Measurements from ENCODE around the gene MORN4. TPM values are rescaled to one million over a fixed set of nuclear protein-coding genes. Genes with fewer than 3 reads are reported as not detected.

Gene MORN4
- polyA plus RNA-seq, 10 donors = 3.7 to 7.6 (median 5.1) TPM

GRCh38 chr10:97575127-97575668, 58.1 kb downstream of the MORN4 start:
- no peak for DNase-seq

GRCh38 chr10:97574374-97575126, 58.8 kb downstream of the MORN4 start:
- DNase-seq = peak in 2 of 3 donors; percentile 34 to 70

- DNase-seq = no peak
Observed at GRCh38 chr10:97573672-97574071, 59.6 kb downstream of the MORN4 start.

GRCh38 chr10:97573021-97573420, 60.3 kb downstream of the MORN4 start:
- no peak for DNase-seq

- peak in 2 of 3 donors; percentile 76 to 84 for DNase-seq
Observed at GRCh38 chr10:97572214-97572989, 60.9 kb downstream of the MORN4 start, which contains the start of gene ANKRD2. Gene ANKRD2, plus strand, starts transcription at chr10:97572779. Its CDS starts 10 bp downstream, at chr10:97572789.

- no peak for DNase-seq
Observed at GRCh38 chr10:97571622-97572021, 61.7 kb downstream of the MORN4 start.

- DNase-seq = peak in 2 of 3 donors; percentile 54 to 64
Observed at GRCh38 chr10:97570789-97571471, 62.4 kb downstream of the MORN4 start.

GRCh38 chr10:97570146-97570788, 63.0 kb downstream of the MORN4 start:
- no peak for DNase-seq

- DNase-seq = no peak
Observed at GRCh38 chr10:97567891-97568290, 65.4 kb downstream of the MORN4 start.

- no peak for DNase-seq
Observed at GRCh38 chr10:97566336-97566996, 66.8 kb downstream of the MORN4 start.

GRCh38 chr10:97564776-97565175, 68.5 kb downstream of the MORN4 start:
- DNase-seq = no peak

Other genes starting within 250 kb of the MORN4 start
- gene RRP12, start 232.2 kb downstream of the MORN4 start, polyA plus RNA-seq (ENCODE audit: insufficient read length in 10 of 10) = 10 to 100 TPM; 18.5 to 27.3 (median 21.3) TPM
- gene PGAM1, start 207.3 kb downstream of the MORN4 start, polyA plus RNA-seq (ENCODE audit: insufficient read length in 10 of 10) = 100 to 1,000 TPM in 9 of 10 donors, 10 to 100 TPM in 1; 90.7 to 151 (median 117) TPM
- 10 to 100 TPM; 25.0 to 32.8 (median 28.5) TPM for gene EXOSC1, start 187.5 kb downstream of the MORN4 start, polyA plus RNA-seq (ENCODE audit: insufficient read length in 10 of 10)
- gene ZDHHC16, start 187.3 kb downstream of the MORN4 start, polyA plus RNA-seq (ENCODE audit: insufficient read length in 10 of 10) = 10 to 100 TPM; 27.2 to 35.5 (median 31.7) TPM
- 10 to 100 TPM; 51.9 to 84.9 (median 58.4) TPM for gene MMS19, start 135.1 kb downstream of the MORN4 start, polyA plus RNA-seq (ENCODE audit: insufficient read length in 10 of 10)
- gene UBTD1, start 134.6 kb downstream of the MORN4 start, polyA plus RNA-seq (ENCODE audit: insufficient read length in 10 of 10) = 10 to 100 TPM; 11.3 to 17.3 (median 14.0) TPM
- 10 to 100 TPM in 9 of 10 donors, 1 to 10 TPM in 1; 8.5 to 60.8 (median 27.0) TPM for gene ANKRD2, start 60.7 kb downstream of the MORN4 start, polyA plus RNA-seq (ENCODE audit: insufficient read length in 10 of 10)
- gene HOGA1, start 49.1 kb downstream of the MORN4 start, polyA plus RNA-seq (ENCODE audit: insufficient read length in 10 of 10) = 1 to 10 TPM in 3 of 10 donors, under 1 TPM in 7; 0.34 to 1.6 (median 0.80) TPM
- under 1 TPM in 1 of 10 donors, not detected in 9; 0.17 TPM for gene C10orf62, start 43.8 kb downstream of the MORN4 start, polyA plus RNA-seq (ENCODE audit: insufficient read length in 10 of 10)
- 10 to 100 TPM in 2 of 10 donors, 1 to 10 TPM in 8; 8.8 to 12.2 (median 9.3) TPM for gene PI4K2A, start 7.2 kb upstream of the MORN4 start, polyA plus RNA-seq (ENCODE audit: insufficient read length in 10 of 10)
- 1 to 10 TPM; 3.5 to 6.1 (median 4.7) TPM for gene AVPI1, start 53.7 kb upstream of the MORN4 start, polyA plus RNA-seq (ENCODE audit: insufficient read length in 10 of 10)
- gene MARVELD1, start 80.2 kb upstream of the MORN4 start, polyA plus RNA-seq (ENCODE audit: insufficient read length in 10 of 10) = 10 to 100 TPM; 35.2 to 86.5 (median 57.1) TPM
- 10 to 100 TPM in 7 of 10 donors, 1 to 10 TPM in 3; 8.6 to 19.1 (median 11.2) TPM for gene ZFYVE27, start 103.6 kb upstream of the MORN4 start, polyA plus RNA-seq (ENCODE audit: insufficient read length in 10 of 10)
- 1 to 10 TPM; 1.2 to 2.2 (median 1.4) TPM for gene SFRP5, start 138.5 kb upstream of the MORN4 start, polyA plus RNA-seq (ENCODE audit: insufficient read length in 10 of 10)
- gene GOLGA7B, start 216.3 kb upstream of the MORN4 start, polyA plus RNA-seq (ENCODE audit: insufficient read length in 10 of 10) = under 1 TPM; 0.08 to 0.50 (median 0.16) TPM

Measured in muscle of back (tissue), 11 donors.